ENCODE results near the gene CDC27. TPM values are rescaled to one million over a fixed set of nuclear protein-coding genes. Genes with fewer than 3 reads are reported as not detected.

CDC27 gene
- total RNA-seq, 2 experiments from 2014 or later = 52.5 to 52.8 TPM

GRCh38 chr17:47190770-47191169 is 1.7 kb upstream of the CDC27 start:
- POLR2A ChIA-PET = interaction anchor here (1.2 to 6.3 kb wide), 2 partner anchors 15 to 28 kb away, joined by 3 to 68 read pairs; no protein-coding TSS in a partner anchor
- H3K4me1 Mint-ChIP-seq (ENCODE audit: low read depth) = peaks cover 49% of the 10 kb centered on the region

DNA sequence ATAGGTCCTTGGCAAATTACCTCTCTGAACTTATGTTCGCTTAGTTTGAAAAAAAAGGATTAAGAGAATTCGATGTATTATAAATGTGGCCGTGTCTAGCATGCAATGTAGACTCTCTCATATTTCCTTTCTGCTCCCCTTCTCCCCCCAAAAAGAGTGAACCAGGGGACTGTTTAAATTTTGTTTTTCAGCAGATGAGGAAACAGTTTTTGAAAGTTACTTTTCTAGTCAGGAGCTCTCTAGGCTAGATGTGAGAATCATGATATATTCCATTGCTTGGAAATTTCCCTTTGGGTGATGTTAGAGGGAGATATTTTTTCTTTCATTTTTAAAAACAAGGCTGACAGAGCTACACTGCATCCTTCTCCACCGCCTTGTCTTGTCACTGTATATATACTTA is 1.1 kb upstream of the CDC27 start:
- intact Hi-C loops (cut with DNase I, micrococcal nuclease) = no loop called here
- Mint-ChIP-seq H3K36me3 (ENCODE audit: low read depth) (peaks cover 18% of the 10 kb centered on the region), H3K4me1 (ENCODE audit: low read depth) (peaks cover 53% of the 10 kb centered on the region), H3K4me3 (peak overlapping the region; percentile 96), H3K9me3 (no peaks in the 10 kb centered on the region), H3K27me3 (no peaks in the 10 kb centered on the region), H3K27ac (peak overlapping the region; percentile 89)
- ChIA-PET CTCF (interaction anchor here (0.6 to 1.0 kb wide), 2 partner anchors 17 to 71 kb away, joined by 3 to 5 read pairs; no protein-coding TSS in a partner anchor), POLR2A (interaction anchor here (1.2 to 6.3 kb wide), 4 partner anchors 11 to 28 kb away, joined by 3 to 68 read pairs (median 5); no protein-coding TSS in a partner anchor)
- Histone ChIP-seq H3K36me3 (ENCODE audit: insufficient read depth, low read length) (peaks cover 4% of the 10 kb centered on the region), H3K27me3 (ENCODE audit: control insufficient read depth in 1 of 2, insufficient read depth in 2 of 2, low read length in 2 of 2) (no peaks in the 10 kb centered on the region), H3K4me3 (ENCODE audit: low read length) (no peak overlapping the region), H3K9me3 (ENCODE audit: control insufficient read depth in 1 of 2, insufficient read depth in 1 of 2, low read length in 2 of 2) (no peaks in the 10 kb centered on the region), H3K27ac (ENCODE audit: low read depth in 1 of 2, low read length in 2 of 2) (no peak overlapping the region), H3K4me1 (ENCODE audit: insufficient read depth, low read length) (peaks cover 28% of the 10 kb centered on the region)
- ATAC-seq (ENCODE audit: poor library complexity) = no peak
- DNase-seq = no peak
- no peak for TF ChIP-seq CTCF (IDR thresholded peaks at IDR 0.05)

More at GRCh38 chr17:47190770-47191169, 1.7 kb upstream of the CDC27 start:
- H3K27ac Mint-ChIP-seq = no peak overlapping the region
- Histone ChIP-seq H3K9me3 (ENCODE audit: control insufficient read depth in 1 of 2, insufficient read depth in 1 of 2, low read length in 2 of 2) (no peaks in the 10 kb centered on the region), H3K27ac (ENCODE audit: low read depth in 1 of 2, low read length in 2 of 2) (no peak overlapping the region), H3K4me1 (ENCODE audit: insufficient read depth, low read length) (peaks cover 28% of the 10 kb centered on the region), H3K27me3 (ENCODE audit: control insufficient read depth in 1 of 2, insufficient read depth in 2 of 2, low read length in 2 of 2) (no peaks in the 10 kb centered on the region), H3K36me3 (ENCODE audit: insufficient read depth, low read length) (peaks cover under 1% of the 10 kb centered on the region), H3K4me3 (ENCODE audit: low read length) (no peak overlapping the region)
- no peaks in the 10 kb centered on the region for H3K9me3 Mint-ChIP-seq
- CTCF ChIA-PET = interaction anchor here (0.6 kb wide), 1 partner anchor 70 kb away, joined by 3 read pairs; no protein-coding TSS in a partner anchor
- no peak for TF ChIP-seq CTCF (IDR thresholded peaks at IDR 0.05)
- DNase-seq (no peak), ATAC-seq (ENCODE audit: poor library complexity) (no peak)
- H3K4me3 Mint-ChIP-seq = no peak overlapping the region
- no peaks in the 10 kb centered on the region for H3K27me3 Mint-ChIP-seq
- intact Hi-C loops (cut with DNase I, micrococcal nuclease) = no loop called here
- H3K36me3 Mint-ChIP-seq (ENCODE audit: low read depth) = peaks cover 14% of the 10 kb centered on the region

- no peaks in the 10 kb centered on the region for H3K27me3 ChIP-seq (ENCODE audit: control insufficient read depth in 1 of 2, insufficient read depth in 2 of 2, low read length in 2 of 2)
- peak overlapping the region; percentile 89 for H3K27ac Mint-ChIP-seq
- POLR2A ChIA-PET = interaction anchor here (1.0 to 6.3 kb wide), 7 partner anchors 11 to 460 kb away, joined by 3 to 68 read pairs (median 4); partner anchors contain the start of genes EFCAB13 and KPNB1
- H3K27me3 Mint-ChIP-seq = no peaks in the 10 kb centered on the region
- peaks cover 18% of the 10 kb centered on the region for H3K36me3 Mint-ChIP-seq (ENCODE audit: low read depth)
- H3K9me3 Mint-ChIP-seq = no peaks in the 10 kb centered on the region
- H3K9me3 ChIP-seq (ENCODE audit: control insufficient read depth in 1 of 2, insufficient read depth in 1 of 2, low read length in 2 of 2) = no peaks in the 10 kb centered on the region
- H3K27ac ChIP-seq (ENCODE audit: low read depth in 1 of 2, low read length in 2 of 2) = peak overlapping the region in 1 of 2 donors; percentile 41
- TF ChIP-seq CTCF (IDR thresholded peaks at IDR 0.05) = no peak
- peak overlapping the region; percentile 96 for H3K4me3 Mint-ChIP-seq
- H3K4me1 ChIP-seq (ENCODE audit: insufficient read depth, low read length) = peaks cover 28% of the 10 kb centered on the region
- peak overlapping the region; percentile 72 for H3K4me3 ChIP-seq (ENCODE audit: low read length)
- peaks cover 4% of the 10 kb centered on the region for H3K36me3 ChIP-seq (ENCODE audit: insufficient read depth, low read length)
- ATAC-seq (ENCODE audit: poor library complexity) = no peak
- intact Hi-C loops (cut with DNase I, micrococcal nuclease) = no loop called here
- peaks cover 55% of the 10 kb centered on the region for H3K4me1 Mint-ChIP-seq (ENCODE audit: low read depth)
- CTCF ChIA-PET = interaction anchor here (0.5 to 1.3 kb wide), 4 partner anchors 9 to 126 kb away, joined by 3 to 5 read pairs (median 3); no protein-coding TSS in a partner anchor
- DNase-seq = no peak
Measured at GRCh38 chr17:47189732-47190237, 690 bp upstream of the CDC27 start.

All from CD4-positive, alpha-beta T cell (primary cell).